HUDEP-2 (cell line): ENCODE measurements around the gene PIK3C2B.
"Not testable (repeated sequence)": the region's sequence is repeated elsewhere in the genome, so short reads cannot be mapped to it uniquely, and the experiment has no call there.

Experiments used
- DNase-seq, 76 experiments: peaks; one replicate each; lab custom pipeline; 2025; ENCODE audit not compliant: unreplicated experiment in 76 of 76; lab: John Stamatoyannopoulos, UW

Gene PIK3C2B

GRCh38 chr1:204509186-204509635 lies 14.6 kb upstream of the PIK3C2B start:
- no peak for DNase-seq

- DNase-seq = peak in 66 of 76 experiments; percentile 7 to 74 (median 44)
Observed at GRCh38 chr1:204507317-204508105, 12.9 kb upstream of the PIK3C2B start.

GRCh38 chr1:204506969-204507316 lies 12.3 kb upstream of the PIK3C2B start:
- peak in 74 of 76 experiments; percentile 6 to 94 (median 78) for DNase-seq

GRCh38 chr1:204506201-204506968 lies 11.8 kb upstream of the PIK3C2B start:
- peak in 71 of 76 experiments; percentile 12 to 90 (median 68) for DNase-seq

GRCh38 chr1:204505674-204506200 lies 11.1 kb upstream of the PIK3C2B start:
- DNase-seq = no peak

- no peak for DNase-seq
Observed at GRCh38 chr1:204503913-204504519, 9.4 kb upstream of the PIK3C2B start.

- DNase-seq = peak in 30 of 76 experiments; percentile 8 to 63 (median 34)
Observed at GRCh38 chr1:204503122-204503912, 8.7 kb upstream of the PIK3C2B start.

GRCh38 chr1:204502241-204502640 lies 7.6 kb upstream of the PIK3C2B start:
- no peak for DNase-seq

- no peak for DNase-seq
Observed at GRCh38 chr1:204499511-204500468, 5.2 kb upstream of the PIK3C2B start.

GRCh38 chr1:204498981-204499380 lies 4.4 kb upstream of the PIK3C2B start:
- no peak for DNase-seq

- DNase-seq = no peak
Observed at GRCh38 chr1:204495777-204496176, 1.2 kb upstream of the PIK3C2B start.

- no peak for DNase-seq
Observed at GRCh38 chr1:204495078-204495753, 611 bp upstream of the PIK3C2B start.

GRCh38 chr1:204493984-204494280 lies 673 bp downstream of the PIK3C2B start:
- DNase-seq = peak in 1 of 76 experiments; percentile 6

GRCh38 chr1:204493145-204493983 lies 1.2 kb downstream of the PIK3C2B start:
- peak in 8 of 76 experiments; percentile 3 to 23 (median 12) for DNase-seq

GRCh38 chr1:204491655-204492054 lies 3.0 kb downstream of the PIK3C2B start:
- no peak for DNase-seq

- no peak for DNase-seq
Observed at GRCh38 chr1:204487256-204487615, 7.4 kb downstream of the PIK3C2B start.

GRCh38 chr1:204486513-204487255 lies 7.9 kb downstream of the PIK3C2B start:
- not testable (repeated sequence) for DNase-seq
